ENCODE results near the gene GALNT15.

The GALNT15 gene

DNA sequence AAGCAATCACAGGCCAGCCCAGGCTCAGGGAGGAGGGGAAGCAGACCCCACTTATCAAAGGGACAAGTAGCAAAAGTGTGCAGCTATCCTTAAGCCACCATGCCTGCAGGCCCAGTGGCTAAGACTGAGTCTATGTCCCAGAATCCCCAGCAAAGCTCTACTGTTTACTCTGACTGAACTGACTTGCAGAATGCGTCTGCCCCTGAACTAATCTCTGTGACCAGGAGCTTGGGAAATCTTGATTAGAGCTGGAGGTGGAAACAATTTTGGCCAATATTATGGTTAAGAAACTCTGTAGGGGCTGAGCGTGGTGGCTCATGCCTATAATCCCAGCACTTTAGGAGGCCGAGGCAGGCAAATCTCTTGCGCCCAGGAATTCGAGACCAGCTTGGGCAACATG is 67.7 kb downstream of the GALNT15 start:
- Histone ChIP-seq H4K20me1 (ENCODE audit: insufficient read depth, low read length) (no peaks in the 10 kb centered on the region), H3K9me3 (ENCODE audit: insufficient read depth, low read length, severe bottlenecking) (no peaks in the 10 kb centered on the region), H3K4me1 (ENCODE audit: insufficient read depth, low read length) (peaks cover 4% of the 10 kb centered on the region), H3K4me3 (ENCODE audit: low read depth in 1 of 2, low read length in 2 of 2) (no peak overlapping the region), H3K4me2 (ENCODE audit: insufficient read depth, low read length) (no peak overlapping the region), H3K79me2 (ENCODE audit: insufficient read depth, low read length) (no peaks in the 10 kb centered on the region), H3K36me3 (ENCODE audit: insufficient read depth, low read length) (no peaks in the 10 kb centered on the region), H2AFZ (ENCODE audit: low read depth, low read length) (no peak overlapping the region), H3K27me3 (ENCODE audit: insufficient read depth, low read length, poor library complexity) (no peaks in the 10 kb centered on the region), H3K27ac (ENCODE audit: low read length) (no peak overlapping the region), H3K9ac (ENCODE audit: low read depth, low read length) (no peak overlapping the region)
- DNase-seq, result no peak
- TF ChIP-seq, protein P1, sequence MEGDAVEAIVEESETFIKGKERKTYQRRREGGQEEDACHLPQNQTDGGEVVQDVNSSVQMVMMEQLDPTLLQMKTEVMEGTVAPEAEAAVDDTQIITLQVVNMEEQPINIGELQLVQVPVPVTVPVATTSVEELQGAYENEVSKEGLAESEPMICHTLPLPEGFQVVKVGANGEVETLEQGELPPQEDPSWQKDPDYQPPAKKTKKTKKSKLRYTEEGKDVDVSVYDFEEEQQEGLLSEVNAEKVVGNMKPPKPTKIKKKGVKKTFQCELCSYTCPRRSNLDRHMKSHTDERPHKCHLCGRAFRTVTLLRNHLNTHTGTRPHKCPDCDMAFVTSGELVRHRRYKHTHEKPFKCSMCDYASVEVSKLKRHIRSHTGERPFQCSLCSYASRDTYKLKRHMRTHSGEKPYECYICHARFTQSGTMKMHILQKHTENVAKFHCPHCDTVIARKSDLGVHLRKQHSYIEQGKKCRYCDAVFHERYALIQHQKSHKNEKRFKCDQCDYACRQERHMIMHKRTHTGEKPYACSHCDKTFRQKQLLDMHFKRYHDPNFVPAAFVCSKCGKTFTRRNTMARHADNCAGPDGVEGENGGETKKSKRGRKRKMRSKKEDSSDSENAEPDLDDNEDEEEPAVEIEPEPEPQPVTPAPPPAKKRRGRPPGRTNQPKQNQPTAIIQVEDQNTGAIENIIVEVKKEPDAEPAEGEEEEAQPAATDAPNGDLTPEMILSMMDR (IDR thresholded peaks at IDR 0.05; ENCODE audit: borderline replicate concordance, extremely low read depth, low read length, poor library complexity, severe bottlenecking), result no peak
- no peak for TF ChIP-seq EZH2 (IDR thresholded peaks at IDR 0.05; ENCODE audit: borderline replicate concordance, low read depth, low read length, severe bottlenecking)
- no peak for ATAC-seq (ENCODE audit: insufficient read depth, low read depth)

DNA sequence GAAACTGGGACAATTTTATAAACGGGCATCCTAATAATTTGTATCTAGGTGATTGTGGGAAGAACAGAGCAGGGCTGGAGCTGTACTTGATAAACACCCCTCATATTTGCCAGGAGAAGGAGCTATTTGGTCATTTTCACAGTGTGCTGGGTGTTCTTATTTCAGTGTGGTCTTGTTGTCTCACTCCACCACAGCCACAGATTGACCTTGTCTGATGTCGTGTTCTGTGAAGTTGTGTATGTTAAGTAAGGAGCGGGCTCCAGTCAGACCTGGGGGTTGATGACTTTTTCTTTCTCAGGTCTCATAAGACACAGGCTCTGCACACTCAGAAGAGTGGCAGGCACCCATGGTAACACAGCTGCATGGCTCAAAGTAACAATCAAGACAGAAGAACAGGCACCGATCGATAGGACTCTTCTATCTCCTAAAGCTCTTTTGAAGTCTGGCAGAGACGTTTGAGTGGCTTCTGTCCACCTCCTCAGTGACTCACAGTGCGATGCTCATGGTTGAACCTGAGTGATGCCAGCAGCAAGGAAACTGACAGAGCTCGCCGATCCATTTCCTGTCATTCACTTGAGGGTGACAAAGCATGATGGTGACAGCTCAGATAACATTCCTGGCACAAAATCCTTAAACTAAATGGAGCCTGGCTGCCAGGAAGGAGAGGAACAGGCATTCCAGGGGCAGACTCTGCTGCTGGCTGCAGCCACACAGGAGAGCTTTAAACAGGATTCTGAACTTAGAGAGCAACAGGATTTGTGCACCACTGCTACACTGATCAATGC is 69.4 kb downstream of the GALNT15 start:
- H3K4me3 ChIP-seq (ENCODE audit: low read depth in 1 of 2, low read length in 2 of 2), result no peak overlapping the region
- H4K20me1 ChIP-seq (ENCODE audit: insufficient read depth, low read length), result no peaks in the 10 kb centered on the region
- no peak for ATAC-seq (ENCODE audit: insufficient read depth, low read depth)
- no peaks in the 10 kb centered on the region for H3K79me2 ChIP-seq (ENCODE audit: insufficient read depth, low read length)
- no peak overlapping the region for H3K27ac ChIP-seq (ENCODE audit: low read length)
- H3K4me2 ChIP-seq (ENCODE audit: insufficient read depth, low read length), result no peak overlapping the region
- H3K9me3 ChIP-seq (ENCODE audit: insufficient read depth, low read length, severe bottlenecking), result no peaks in the 10 kb centered on the region
- no peak overlapping the region for H2AFZ ChIP-seq (ENCODE audit: low read depth, low read length)
- TF ChIP-seq EZH2 (IDR thresholded peaks at IDR 0.05; ENCODE audit: borderline replicate concordance, low read depth, low read length, severe bottlenecking), result no peak
- TF ChIP-seq, protein P1 (IDR thresholded peaks at IDR 0.05; ENCODE audit: borderline replicate concordance, extremely low read depth, low read length, poor library complexity, severe bottlenecking), result no peak
- no peak overlapping the region for H3K9ac ChIP-seq (ENCODE audit: low read depth, low read length)
- H3K36me3 ChIP-seq (ENCODE audit: insufficient read depth, low read length), result no peaks in the 10 kb centered on the region
- H3K4me1 ChIP-seq (ENCODE audit: insufficient read depth, low read length), result peaks cover 11% of the 10 kb centered on the region
- no peaks in the 10 kb centered on the region for H3K27me3 ChIP-seq (ENCODE audit: insufficient read depth, low read length, poor library complexity)
- DNase-seq, result no peak

DNA sequence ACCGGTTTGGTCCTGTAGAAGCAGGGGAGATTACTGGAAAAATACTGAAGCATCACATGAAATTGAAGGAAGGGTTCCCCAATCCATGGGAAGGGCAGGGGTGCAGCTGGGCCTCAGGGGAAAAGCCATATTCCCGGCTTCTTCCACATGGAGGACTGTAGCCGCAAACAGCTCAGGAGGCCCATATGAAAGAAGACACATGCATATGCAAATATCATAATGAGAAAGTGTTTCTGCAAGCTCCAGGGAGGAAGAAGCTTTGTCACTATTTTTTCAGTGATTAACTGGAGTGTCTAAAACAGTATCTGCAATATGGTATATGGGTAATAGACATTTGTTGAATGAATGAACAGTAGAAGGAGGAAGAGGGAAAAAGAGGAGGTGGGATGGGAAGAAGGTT is 71.1 kb downstream of the GALNT15 start:
- H3K9ac ChIP-seq (ENCODE audit: low read depth, low read length), result no peak overlapping the region
- no peaks in the 10 kb centered on the region for H4K20me1 ChIP-seq (ENCODE audit: insufficient read depth, low read length)
- ATAC-seq (ENCODE audit: insufficient read depth, low read depth) (no peak), DNase-seq (no peak)
- no peak overlapping the region for H3K27ac ChIP-seq (ENCODE audit: low read length)
- H3K27me3 ChIP-seq (ENCODE audit: insufficient read depth, low read length, poor library complexity), result no peaks in the 10 kb centered on the region
- H2AFZ ChIP-seq (ENCODE audit: low read depth, low read length), result no peak overlapping the region
- no peaks in the 10 kb centered on the region for H3K9me3 ChIP-seq (ENCODE audit: insufficient read depth, low read length, severe bottlenecking)
- peaks cover 11% of the 10 kb centered on the region for H3K4me1 ChIP-seq (ENCODE audit: insufficient read depth, low read length)
- no peak overlapping the region for H3K4me3 ChIP-seq (ENCODE audit: low read depth in 1 of 2, low read length in 2 of 2)
- H3K36me3 ChIP-seq (ENCODE audit: insufficient read depth, low read length), result no peaks in the 10 kb centered on the region
- H3K79me2 ChIP-seq (ENCODE audit: insufficient read depth, low read length), result no peaks in the 10 kb centered on the region
- no peak overlapping the region for H3K4me2 ChIP-seq (ENCODE audit: insufficient read depth, low read length)
- TF ChIP-seq EZH2 (IDR thresholded peaks at IDR 0.05; ENCODE audit: borderline replicate concordance, low read depth, low read length, severe bottlenecking), result no peak
- TF ChIP-seq, protein P1 (IDR thresholded peaks at IDR 0.05; ENCODE audit: borderline replicate concordance, extremely low read depth, low read length, poor library complexity, severe bottlenecking), result no peak
